GM19099 (cell line): ENCODE measurements around the gene RPAP3.

ENCODE experiments used
- POLR2A ChIP-seq: IDR thresholded peaks from 3 replicates; pipeline ENCODE4 v1.6.1; 2011; ENCODE audit warnings: low read depth; ENCODE audit not compliant: insufficient read length; ENCODE audit errors: extremely low read depth

Gene RPAP3

GRCh38 chr12:47686645-47687240, 19.1 kb downstream of the RPAP3 start:
- no peak for TF ChIP-seq POLR2A

GRCh38 chr12:47679785-47680184, 26.0 kb downstream of the RPAP3 start:
- TF ChIP-seq POLR2A, result no peak

- TF ChIP-seq POLR2A, result no peak
Observed at GRCh38 chr12:47672068-47672467, 33.8 kb downstream of the RPAP3 start.

GRCh38 chr12:47652521-47653234, 53.2 kb downstream of the RPAP3 start:
- TF ChIP-seq POLR2A, result no peak

- no peak for TF ChIP-seq POLR2A
Observed at GRCh38 chr12:47651368-47652254, 54.2 kb downstream of the RPAP3 start.

- no peak for TF ChIP-seq POLR2A
Observed at GRCh38 chr12:47650469-47650868, 55.4 kb downstream of the RPAP3 start.

GRCh38 chr12:47649381-47649780, 56.4 kb downstream of the RPAP3 start:
- TF ChIP-seq POLR2A, result no peak

- TF ChIP-seq POLR2A, result no peak
Observed at GRCh38 chr12:47648056-47648579, 57.7 kb downstream of the RPAP3 start.

GRCh38 chr12:47636908-47637780, 68.7 kb downstream of the RPAP3 start:
- TF ChIP-seq POLR2A, result no peak

GRCh38 chr12:47634127-47634526, 71.7 kb downstream of the RPAP3 start:
- no peak for TF ChIP-seq POLR2A

- no peak for TF ChIP-seq POLR2A
Observed at GRCh38 chr12:47621960-47622359, 83.9 kb downstream of the RPAP3 start.

- TF ChIP-seq POLR2A, result no peak
Observed at GRCh38 chr12:47617476-47617875, 88.4 kb downstream of the RPAP3 start.

- TF ChIP-seq POLR2A, result no peak
Observed at GRCh38 chr12:47616440-47616839, 89.4 kb downstream of the RPAP3 start.

- no peak for TF ChIP-seq POLR2A
Observed at GRCh38 chr12:47615711-47616110, 90.1 kb downstream of the RPAP3 start.

- no peak for TF ChIP-seq POLR2A
Observed at GRCh38 chr12:47614521-47614920, 91.3 kb downstream of the RPAP3 start.

- TF ChIP-seq POLR2A, result no peak
Observed at GRCh38 chr12:47612953-47613352, 92.9 kb downstream of the RPAP3 start.
